Measurements from ENCODE around the gene EXOC4.

DNA sequence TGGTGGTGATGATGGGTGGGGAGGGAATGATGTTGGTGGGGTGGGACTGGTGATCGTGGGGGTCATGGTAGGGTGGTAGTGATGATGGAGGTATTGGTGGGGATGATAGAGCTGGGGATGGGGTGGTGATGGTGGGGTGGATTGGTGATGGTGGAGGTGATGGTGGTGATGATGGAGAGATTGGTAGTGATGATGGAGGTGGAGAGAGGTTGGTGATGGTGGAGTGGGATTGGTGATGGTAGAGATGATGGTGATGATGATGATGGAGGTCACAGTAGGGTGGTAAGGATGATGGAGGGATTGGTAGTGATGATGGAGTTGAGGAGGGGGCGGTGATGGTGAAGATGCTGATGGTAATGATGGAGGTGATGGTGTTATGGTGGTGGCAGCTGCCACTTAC, 155.3 kb downstream of the EXOC4 start:
- TF ChIP-seq, protein P1, sequence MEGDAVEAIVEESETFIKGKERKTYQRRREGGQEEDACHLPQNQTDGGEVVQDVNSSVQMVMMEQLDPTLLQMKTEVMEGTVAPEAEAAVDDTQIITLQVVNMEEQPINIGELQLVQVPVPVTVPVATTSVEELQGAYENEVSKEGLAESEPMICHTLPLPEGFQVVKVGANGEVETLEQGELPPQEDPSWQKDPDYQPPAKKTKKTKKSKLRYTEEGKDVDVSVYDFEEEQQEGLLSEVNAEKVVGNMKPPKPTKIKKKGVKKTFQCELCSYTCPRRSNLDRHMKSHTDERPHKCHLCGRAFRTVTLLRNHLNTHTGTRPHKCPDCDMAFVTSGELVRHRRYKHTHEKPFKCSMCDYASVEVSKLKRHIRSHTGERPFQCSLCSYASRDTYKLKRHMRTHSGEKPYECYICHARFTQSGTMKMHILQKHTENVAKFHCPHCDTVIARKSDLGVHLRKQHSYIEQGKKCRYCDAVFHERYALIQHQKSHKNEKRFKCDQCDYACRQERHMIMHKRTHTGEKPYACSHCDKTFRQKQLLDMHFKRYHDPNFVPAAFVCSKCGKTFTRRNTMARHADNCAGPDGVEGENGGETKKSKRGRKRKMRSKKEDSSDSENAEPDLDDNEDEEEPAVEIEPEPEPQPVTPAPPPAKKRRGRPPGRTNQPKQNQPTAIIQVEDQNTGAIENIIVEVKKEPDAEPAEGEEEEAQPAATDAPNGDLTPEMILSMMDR (IDR thresholded peaks at IDR 0.05 in 4 of 5, conservative IDR thresholded peaks at IDR 0.05 in 1 of 5) = no peak
- no peak for TF ChIP-seq POLR2A (IDR thresholded peaks at IDR 0.05)

All from gastrocnemius medialis (tissue), 4 donors.